HFF-Myc (cell line): ENCODE results near the gene EPHB4.

Experiments
- DNase-seq: peaks from one replicate; pipeline ENCODE4 v3.0.0-alpha.2; 2011; ENCODE audit warnings: low read depth; ENCODE audit errors: extremely low read depth
- H3K4me3 ChIP-seq: replicated peaks from 2 replicates; pipeline ENCODE4 v1.5.1; 2011; ENCODE audit warnings: low read depth, mild to moderate bottlenecking, control low read depth, low read length
- TF ChIP-seq, protein P1 (sequence below): IDR thresholded peaks from 2 replicates; pipeline ENCODE4 v1.5.1; 2012; ENCODE audit warnings: mild to moderate bottlenecking, low read depth, low read length, control low read depth; ENCODE audit errors: missing control alignments

EPHB4 gene

DNA sequence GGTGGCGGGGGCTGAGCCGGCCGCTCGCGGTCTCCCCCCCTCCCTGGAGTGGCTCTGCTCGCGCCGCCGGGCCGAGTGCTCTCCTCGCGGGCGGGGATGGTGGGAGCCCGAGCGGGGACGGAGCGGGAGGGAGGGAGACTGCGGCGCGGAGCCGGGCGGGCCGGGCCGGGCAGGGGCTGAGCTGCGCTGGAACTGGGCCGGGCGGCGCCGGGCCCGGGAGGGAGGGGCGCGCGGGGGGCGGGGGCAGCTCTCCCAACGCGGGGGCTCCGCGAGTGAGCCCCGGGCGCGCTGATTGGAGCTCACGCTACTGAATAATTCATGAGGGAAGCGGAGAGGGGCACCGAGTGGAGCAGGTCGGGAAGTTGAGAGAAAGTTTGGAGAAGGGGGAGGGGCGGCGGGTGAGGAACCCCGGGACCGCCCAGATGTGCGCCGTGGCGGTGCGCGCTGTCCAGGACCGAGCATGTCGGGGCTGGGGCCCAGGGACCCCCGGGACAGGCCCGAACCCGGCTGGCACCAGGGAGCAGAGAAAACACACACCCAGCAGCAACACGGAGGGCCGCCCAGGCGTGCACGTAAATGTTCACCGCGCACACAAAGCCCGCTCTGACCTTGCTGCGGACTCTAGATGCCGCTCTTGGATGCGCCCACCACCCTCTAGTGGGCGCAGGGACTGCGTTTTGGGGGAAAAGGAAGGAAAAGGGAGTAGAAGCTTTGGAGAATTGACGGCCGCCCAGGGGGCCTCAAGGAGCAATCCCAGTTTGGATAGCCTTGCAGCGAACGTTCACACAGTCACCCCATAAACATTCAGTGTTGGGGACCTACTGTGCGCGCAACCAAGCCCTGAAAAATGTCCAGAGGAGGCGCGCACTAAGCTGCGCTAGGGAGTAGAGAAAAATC is at the start of gene EPHB4:
Gene EPHB4 (minus strand): TSS at position 194 of the 897 bp plus-strand sequence. CDS start 493 bp downstream, outside the sequence.
- peak within 1 kb of the TSS; percentile 94 for H3K4me3 ChIP-seq
- TF ChIP-seq, protein P1, sequence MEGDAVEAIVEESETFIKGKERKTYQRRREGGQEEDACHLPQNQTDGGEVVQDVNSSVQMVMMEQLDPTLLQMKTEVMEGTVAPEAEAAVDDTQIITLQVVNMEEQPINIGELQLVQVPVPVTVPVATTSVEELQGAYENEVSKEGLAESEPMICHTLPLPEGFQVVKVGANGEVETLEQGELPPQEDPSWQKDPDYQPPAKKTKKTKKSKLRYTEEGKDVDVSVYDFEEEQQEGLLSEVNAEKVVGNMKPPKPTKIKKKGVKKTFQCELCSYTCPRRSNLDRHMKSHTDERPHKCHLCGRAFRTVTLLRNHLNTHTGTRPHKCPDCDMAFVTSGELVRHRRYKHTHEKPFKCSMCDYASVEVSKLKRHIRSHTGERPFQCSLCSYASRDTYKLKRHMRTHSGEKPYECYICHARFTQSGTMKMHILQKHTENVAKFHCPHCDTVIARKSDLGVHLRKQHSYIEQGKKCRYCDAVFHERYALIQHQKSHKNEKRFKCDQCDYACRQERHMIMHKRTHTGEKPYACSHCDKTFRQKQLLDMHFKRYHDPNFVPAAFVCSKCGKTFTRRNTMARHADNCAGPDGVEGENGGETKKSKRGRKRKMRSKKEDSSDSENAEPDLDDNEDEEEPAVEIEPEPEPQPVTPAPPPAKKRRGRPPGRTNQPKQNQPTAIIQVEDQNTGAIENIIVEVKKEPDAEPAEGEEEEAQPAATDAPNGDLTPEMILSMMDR = peak; percentile 66

DNA sequence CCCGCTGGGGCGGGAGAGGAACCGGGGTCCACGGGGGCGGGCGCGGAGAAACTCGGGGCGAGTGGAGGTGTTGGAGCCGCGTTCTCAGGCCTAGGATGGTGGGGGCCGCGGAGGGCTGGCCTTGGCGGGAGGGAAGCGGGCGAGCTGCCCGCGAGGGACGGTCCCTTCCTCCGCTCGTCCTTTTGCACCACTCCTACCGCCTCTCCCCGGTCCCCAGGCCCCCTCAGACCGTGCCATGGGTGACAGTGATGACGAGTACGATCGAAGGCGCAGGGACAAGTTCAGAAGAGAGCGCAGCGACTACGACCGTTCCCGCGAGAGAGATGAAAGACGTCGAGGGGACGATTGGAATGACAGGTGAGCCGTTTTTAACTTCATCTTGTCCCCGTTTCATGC is 48.0 kb upstream of the EPHB4 start:
- TF ChIP-seq, protein P1 = no peak
- peak overlapping the region; percentile 88 for H3K4me3 ChIP-seq
- DNase-seq = no peak

More for the DNA sequence above, at the start of gene EPHB4:
- peak; percentile 56 for DNase-seq

DNA sequence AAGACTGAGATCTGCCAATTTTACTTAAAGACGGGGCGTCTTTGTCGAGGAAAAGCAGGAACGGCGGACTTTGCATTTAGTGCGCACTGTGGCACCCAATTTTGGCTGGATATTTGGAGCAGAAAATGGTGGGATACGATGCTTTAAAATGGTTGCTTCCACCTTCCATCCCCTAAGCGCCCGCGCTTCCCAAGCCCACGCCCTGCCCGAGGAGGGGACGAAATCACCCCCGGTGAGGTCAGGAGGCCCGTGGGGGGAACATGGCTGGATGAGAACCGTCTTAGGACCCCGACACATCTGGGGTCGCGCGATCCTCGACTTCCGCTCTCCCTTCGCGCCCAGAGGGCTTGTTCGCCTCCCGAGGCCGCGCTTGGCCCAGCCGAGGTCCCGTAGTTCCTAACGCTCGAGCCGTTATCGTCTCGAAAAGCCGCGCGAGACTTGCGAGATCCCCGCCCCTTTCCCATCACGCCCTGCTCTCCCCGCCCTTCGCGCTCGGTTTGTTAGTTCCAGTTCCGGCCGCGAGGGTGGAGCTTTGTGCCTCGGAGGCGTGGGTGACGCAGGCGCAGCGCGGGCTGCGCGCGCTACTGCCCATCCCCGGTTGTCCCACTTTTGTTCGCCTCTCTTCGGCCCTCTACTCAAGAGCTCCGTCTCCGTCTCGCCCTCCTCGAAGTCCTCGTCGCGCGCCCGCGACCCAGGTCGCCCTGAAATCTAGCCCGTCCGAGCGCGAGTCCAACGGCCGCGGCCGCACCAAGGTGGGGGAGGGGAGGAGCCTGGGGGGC is 47.4 kb upstream of the EPHB4 start, which contains the start of gene SRRT:
Gene SRRT (plus strand): TSS at position 527 of the 779 bp plus-strand sequence. CDS start 488 bp downstream, outside the sequence.
- TF ChIP-seq, protein P1 = no peak
- peak within 1 kb of the TSS; percentile 88 for H3K4me3 ChIP-seq
- peak; percentile 94 for DNase-seq

DNA sequence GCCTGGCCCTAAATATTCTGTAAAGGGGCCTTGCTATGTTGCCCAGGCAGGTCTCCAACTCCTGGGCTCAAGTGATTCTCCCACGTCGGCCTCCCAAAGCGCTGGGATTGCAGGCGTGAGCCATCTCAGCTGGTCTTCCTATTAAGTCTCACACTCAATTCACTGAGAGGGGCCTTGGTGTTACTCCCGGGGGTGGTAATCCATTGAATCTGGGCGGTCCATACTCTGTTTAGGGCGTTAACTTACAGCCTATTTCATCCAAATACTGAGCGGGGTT is 46.9 kb upstream of the EPHB4 start:
- peak overlapping the region; percentile 88 for H3K4me3 ChIP-seq
- TF ChIP-seq, protein P1 = no peak

DNA sequence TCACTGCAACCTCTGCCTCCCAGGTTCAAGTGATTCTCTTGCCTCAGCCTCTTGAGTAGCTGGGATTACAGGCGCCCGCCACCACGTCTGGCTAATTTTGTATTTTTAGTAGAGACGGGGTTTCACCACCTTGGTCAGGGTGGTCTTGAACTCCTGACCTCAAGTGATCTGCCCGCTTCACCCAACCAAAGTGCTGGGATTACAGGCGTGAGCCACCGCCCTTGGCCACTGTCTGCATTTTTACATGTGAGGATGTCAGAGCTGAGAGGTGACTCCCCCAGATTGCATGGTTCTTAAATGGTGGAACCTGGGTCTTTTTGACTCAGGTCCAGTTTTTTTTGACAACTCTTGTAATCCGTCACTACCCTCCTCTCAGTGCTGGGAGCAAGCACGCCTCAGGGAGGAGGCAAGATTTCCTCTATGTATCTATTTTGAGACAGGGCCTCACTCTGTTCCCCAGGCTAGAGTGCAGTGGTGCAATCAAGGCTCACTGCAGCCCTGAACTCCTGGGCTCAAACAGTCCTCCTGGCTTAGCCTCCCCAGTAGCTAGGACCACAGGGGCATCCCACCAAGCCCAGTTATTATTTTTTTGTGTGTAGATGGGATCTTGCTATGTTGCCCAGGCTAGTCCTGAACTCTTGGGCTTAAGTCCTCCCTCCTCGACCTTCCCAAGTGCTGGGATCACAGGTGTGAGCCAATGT is 46.4 kb upstream of the EPHB4 start:
- TF ChIP-seq, protein P1 = no peak
- peak overlapping the region; percentile 88 for H3K4me3 ChIP-seq
- no peak for DNase-seq

More for the DNA sequence above, 46.9 kb upstream of the EPHB4 start:
- DNase-seq = no peak

DNA sequence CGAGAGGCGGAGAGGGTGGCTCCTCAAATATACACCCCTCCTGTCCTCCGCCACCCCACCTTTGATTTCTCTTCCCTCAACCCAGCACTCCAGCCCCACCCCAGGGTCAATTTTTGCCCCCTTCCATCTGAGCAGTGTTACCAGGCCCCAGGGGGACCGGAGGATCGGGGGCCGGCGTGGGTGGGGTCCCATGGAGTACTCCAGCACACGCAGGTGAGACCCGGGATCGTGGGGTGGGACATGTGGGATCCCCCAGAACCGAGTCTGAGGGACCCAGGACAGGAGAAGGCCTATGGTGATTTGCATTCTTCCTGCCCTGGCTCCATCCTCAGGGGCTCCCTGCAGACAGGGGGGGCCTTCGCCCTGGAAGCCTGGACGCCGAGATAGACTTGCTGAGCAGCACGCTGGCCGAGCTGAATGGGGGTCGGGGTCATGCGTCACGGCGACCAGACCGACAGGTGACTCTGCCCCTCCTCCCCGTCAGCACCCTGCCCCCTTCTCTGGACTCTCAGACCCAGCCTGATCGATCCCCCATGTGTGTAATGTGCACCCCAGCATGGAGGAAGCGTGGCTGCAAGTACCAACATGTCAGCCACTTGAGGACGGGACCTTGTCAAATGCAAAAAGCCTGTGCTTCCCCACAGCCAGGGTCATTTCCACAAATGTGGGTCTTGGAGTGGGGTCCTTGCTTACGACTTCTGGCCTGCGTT is 40.6 kb upstream of the EPHB4 start:
- DNase-seq = no peak
- peak overlapping the region; percentile 99 for H3K4me3 ChIP-seq
- TF ChIP-seq, protein P1 = no peak
